ENCODE results near the gene DBN1. TPM values are rescaled to one million over a fixed set of nuclear protein-coding genes. Genes with fewer than 3 reads are reported as not detected.

The DBN1 gene
- total RNA-seq, 1 experiment from 2014 or later: 195 TPM

DNA sequence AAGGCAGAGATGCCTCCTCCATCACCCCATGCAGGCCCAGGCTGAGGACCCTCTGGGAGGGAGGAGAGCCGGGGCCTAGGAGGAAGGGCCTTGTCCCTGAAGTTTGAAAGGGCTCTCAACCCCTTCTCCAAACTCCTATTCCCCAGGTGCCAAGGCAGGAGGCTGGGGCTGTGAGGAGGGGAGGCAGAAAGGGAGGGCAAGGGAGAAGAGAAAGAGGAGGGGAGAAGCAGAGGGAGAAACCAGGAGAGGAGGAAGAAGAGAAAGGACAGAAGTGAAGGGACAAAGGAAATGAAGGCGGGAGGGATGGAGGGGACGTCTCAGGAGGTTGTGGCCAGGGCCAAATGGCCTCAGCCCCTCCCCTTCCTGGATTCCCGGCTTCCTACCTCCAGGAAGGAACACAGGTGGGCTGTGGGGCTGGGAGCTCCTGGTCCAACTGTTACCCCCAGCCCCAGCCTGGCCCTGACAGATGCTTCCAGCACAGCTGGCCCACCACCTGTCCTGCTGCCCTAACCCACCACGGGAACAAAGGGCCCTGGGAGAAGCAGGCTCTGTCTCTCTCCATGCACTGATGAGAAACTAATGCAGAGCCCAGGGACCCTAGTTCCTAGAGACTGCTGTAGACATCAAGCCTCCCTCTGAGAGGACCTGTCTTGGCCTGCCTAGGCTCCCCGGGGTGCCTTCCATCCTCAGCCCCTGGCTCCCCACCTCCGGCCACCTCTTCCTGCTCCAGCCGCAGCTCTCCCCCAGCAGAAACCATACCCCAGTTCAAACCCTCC, 3.5 kb downstream of the DBN1 start:
- peaks cover 33% of the 10 kb centered on the region for H3K4me1 ChIP-seq (ENCODE audit: control insufficient read depth, insufficient read depth, low read length)
- CTCF ChIA-PET: no interaction called here
- ATAC-seq (no peak), DNase-seq (ENCODE audit: low read depth, low spot score) (no peak)
- in situ Hi-C loops (cut with HindIII; ENCODE audit: low pct_unique_long_range_greater_than_20kb, low sequenced_read_pairs) (no loop called here), intact Hi-C loops (cut with micrococcal nuclease; ENCODE audit: unreplicated experiment) (no loop called here)
- H3K4me3 ChIP-seq (ENCODE audit: low read depth in 2 of 2, low read length in 2 of 2): no peak overlapping the region
- no peak overlapping the region for H3K27ac ChIP-seq (ENCODE audit: low read length)
- no TSS peak for BruUV-seq (replicated peaks)
- no peaks in the 10 kb centered on the region for H3K27me3 ChIP-seq (ENCODE audit: control insufficient read depth, insufficient read depth, low read length)
- no peaks in the 10 kb centered on the region; the same call in none of the 2 replicates for H3K36me3 ChIP-seq (ENCODE audit: control insufficient read depth, insufficient read depth, low read length)
- POLR2A ChIA-PET: no interaction called here
- TF ChIP-seq TCF7L2 (IDR thresholded peaks at IDR 0.05; ENCODE audit: low read depth, low read length): no peak
- TF ChIP-seq, protein P1, sequence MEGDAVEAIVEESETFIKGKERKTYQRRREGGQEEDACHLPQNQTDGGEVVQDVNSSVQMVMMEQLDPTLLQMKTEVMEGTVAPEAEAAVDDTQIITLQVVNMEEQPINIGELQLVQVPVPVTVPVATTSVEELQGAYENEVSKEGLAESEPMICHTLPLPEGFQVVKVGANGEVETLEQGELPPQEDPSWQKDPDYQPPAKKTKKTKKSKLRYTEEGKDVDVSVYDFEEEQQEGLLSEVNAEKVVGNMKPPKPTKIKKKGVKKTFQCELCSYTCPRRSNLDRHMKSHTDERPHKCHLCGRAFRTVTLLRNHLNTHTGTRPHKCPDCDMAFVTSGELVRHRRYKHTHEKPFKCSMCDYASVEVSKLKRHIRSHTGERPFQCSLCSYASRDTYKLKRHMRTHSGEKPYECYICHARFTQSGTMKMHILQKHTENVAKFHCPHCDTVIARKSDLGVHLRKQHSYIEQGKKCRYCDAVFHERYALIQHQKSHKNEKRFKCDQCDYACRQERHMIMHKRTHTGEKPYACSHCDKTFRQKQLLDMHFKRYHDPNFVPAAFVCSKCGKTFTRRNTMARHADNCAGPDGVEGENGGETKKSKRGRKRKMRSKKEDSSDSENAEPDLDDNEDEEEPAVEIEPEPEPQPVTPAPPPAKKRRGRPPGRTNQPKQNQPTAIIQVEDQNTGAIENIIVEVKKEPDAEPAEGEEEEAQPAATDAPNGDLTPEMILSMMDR (IDR thresholded peaks at IDR 0.05): no peak
- TF ChIP-seq, protein P2, sequence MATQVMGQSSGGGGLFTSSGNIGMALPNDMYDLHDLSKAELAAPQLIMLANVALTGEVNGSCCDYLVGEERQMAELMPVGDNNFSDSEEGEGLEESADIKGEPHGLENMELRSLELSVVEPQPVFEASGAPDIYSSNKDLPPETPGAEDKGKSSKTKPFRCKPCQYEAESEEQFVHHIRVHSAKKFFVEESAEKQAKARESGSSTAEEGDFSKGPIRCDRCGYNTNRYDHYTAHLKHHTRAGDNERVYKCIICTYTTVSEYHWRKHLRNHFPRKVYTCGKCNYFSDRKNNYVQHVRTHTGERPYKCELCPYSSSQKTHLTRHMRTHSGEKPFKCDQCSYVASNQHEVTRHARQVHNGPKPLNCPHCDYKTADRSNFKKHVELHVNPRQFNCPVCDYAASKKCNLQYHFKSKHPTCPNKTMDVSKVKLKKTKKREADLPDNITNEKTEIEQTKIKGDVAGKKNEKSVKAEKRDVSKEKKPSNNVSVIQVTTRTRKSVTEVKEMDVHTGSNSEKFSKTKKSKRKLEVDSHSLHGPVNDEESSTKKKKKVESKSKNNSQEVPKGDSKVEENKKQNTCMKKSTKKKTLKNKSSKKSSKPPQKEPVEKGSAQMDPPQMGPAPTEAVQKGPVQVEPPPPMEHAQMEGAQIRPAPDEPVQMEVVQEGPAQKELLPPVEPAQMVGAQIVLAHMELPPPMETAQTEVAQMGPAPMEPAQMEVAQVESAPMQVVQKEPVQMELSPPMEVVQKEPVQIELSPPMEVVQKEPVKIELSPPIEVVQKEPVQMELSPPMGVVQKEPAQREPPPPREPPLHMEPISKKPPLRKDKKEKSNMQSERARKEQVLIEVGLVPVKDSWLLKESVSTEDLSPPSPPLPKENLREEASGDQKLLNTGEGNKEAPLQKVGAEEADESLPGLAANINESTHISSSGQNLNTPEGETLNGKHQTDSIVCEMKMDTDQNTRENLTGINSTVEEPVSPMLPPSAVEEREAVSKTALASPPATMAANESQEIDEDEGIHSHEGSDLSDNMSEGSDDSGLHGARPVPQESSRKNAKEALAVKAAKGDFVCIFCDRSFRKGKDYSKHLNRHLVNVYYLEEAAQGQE (IDR thresholded peaks at IDR 0.05; ENCODE audit: insufficient read depth in 1 of 2, low read depth in 2 of 2, low read length in 1 of 2): no peak
- TF ChIP-seq SIN3A (IDR thresholded peaks at IDR 0.05; ENCODE audit: borderline replicate concordance, insufficient read depth, low read depth, low read length): no peak
- TF ChIP-seq POLR2AphosphoS5 (IDR thresholded peaks at IDR 0.05; ENCODE audit: low read depth, low read length): no peak
- no peaks in the 10 kb centered on the region for H3K9me3 ChIP-seq (ENCODE audit: control insufficient read depth, insufficient read depth, low read depth, low read length)

DNA sequence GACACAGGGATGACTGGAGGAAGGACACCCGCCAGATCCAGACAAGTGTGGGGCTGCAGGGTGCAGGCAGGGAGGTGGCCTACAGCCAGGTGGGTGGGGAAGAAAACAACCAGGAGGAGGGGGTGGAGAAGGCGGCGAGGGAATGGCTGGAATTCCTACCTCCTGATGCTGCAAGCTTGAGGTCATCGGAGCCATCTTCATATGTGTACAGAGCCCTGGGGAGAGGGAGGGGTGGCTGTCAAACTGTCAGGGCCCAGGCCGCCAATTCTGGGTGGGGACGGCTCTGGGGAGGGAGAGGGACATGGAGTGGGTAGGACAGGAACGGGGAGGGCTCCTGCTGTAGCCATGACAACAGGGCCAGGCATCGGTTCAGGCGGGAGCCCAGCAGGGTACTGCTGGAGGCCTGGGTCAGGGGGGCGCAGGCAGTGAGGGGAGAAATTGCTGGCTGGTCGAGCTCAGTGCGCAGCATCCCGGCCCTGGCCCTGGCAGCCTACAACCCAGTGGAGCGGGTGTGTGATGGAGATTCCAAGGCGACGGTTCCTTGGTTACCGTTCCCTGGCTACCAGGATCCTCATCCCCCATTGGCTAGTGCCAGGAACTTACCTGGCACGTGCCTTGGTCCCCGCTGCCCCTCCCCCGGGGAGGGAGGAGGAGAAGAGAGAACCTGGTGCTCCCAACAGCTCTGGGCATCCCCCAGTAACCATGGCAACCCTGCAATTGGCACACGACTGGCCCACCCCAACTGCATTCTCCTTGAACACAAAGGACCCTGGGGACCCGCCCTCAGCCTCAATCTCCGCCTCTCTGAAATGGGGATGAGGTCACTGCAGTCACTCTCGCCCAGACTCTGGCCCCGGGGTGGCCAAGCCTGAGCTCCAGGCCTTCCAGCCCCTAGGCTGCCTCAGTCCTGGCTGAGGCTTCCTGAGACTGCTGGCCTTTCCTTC, 4.5 kb downstream of the DBN1 start:
- no peak overlapping the region for H3K27ac ChIP-seq (ENCODE audit: low read length)
- no peaks in the 10 kb centered on the region; the same call in none of the 2 replicates for H3K36me3 ChIP-seq (ENCODE audit: control insufficient read depth, insufficient read depth, low read length)
- no peaks in the 10 kb centered on the region for H3K27me3 ChIP-seq (ENCODE audit: control insufficient read depth, insufficient read depth, low read length)
- intact Hi-C loops (cut with micrococcal nuclease; ENCODE audit: unreplicated experiment) (no loop called here), in situ Hi-C loops (cut with HindIII; ENCODE audit: low pct_unique_long_range_greater_than_20kb, low sequenced_read_pairs) (no loop called here)
- BruUV-seq (replicated peaks): no TSS peak
- no peak for ATAC-seq
- CTCF ChIA-PET: no interaction called here
- no peak overlapping the region for H3K4me3 ChIP-seq (ENCODE audit: low read depth in 2 of 2, low read length in 2 of 2)
- POLR2A ChIA-PET: no interaction called here
- TF ChIP-seq, protein P1 (IDR thresholded peaks at IDR 0.05): no peak
- no peak for TF ChIP-seq SIN3A (IDR thresholded peaks at IDR 0.05; ENCODE audit: borderline replicate concordance, insufficient read depth, low read depth, low read length)
- TF ChIP-seq POLR2AphosphoS5 (IDR thresholded peaks at IDR 0.05; ENCODE audit: low read depth, low read length): no peak
- no peak for TF ChIP-seq TCF7L2 (IDR thresholded peaks at IDR 0.05; ENCODE audit: low read depth, low read length)
- TF ChIP-seq, protein P2 (IDR thresholded peaks at IDR 0.05; ENCODE audit: insufficient read depth in 1 of 2, low read depth in 2 of 2, low read length in 1 of 2): no peak
- peaks cover 29% of the 10 kb centered on the region for H3K4me1 ChIP-seq (ENCODE audit: control insufficient read depth, insufficient read depth, low read length)
- no peaks in the 10 kb centered on the region for H3K9me3 ChIP-seq (ENCODE audit: control insufficient read depth, insufficient read depth, low read depth, low read length)
- no peak for DNase-seq (ENCODE audit: low read depth, low spot score)
